Chondrocyte (in vitro differentiated cells): ENCODE measurements around the gene RDH16. TPM values are rescaled to one million over a fixed set of nuclear protein-coding genes. Genes with fewer than 3 reads are reported as not detected.

Experiments used
- DNase-seq: peaks from one replicate; pipeline ENCODE4 v3.0.0; 2021; ENCODE audit warnings: mixed read lengths, low spot score
- H3K27ac Mint-ChIP-seq: one replicate; pipeline ENCODE4 v1.8.0; 2021; ENCODE audit warnings: mild to moderate bottlenecking, moderate library complexity, mixed read lengths; ENCODE audit not compliant: unreplicated experiment
- H3K27me3 Mint-ChIP-seq: 2 replicates; pipeline ENCODE4 v1.8.0; 2021; ENCODE audit warnings: low read depth, mixed read lengths
- H3K36me3 Mint-ChIP-seq: 2 replicates; pipeline ENCODE4 v1.8.0; 2021; ENCODE audit warnings: low read depth, mixed read lengths
- H3K4me1 Mint-ChIP-seq: 2 replicates; pipeline ENCODE4 v1.8.0; 2021; ENCODE audit warnings: low read depth, mild to moderate bottlenecking, mixed read lengths
- H3K4me3 Mint-ChIP-seq: one replicate; pipeline ENCODE4 v1.8.0; 2021; ENCODE audit warnings: mild to moderate bottlenecking, moderate library complexity, mixed read lengths; ENCODE audit not compliant: unreplicated experiment
- H3K9me3 Mint-ChIP-seq: 2 replicates; pipeline ENCODE4 v1.8.0; 2021; ENCODE audit warnings: low read depth, mixed read lengths
- CTCF ChIP-seq: fragments of 200-600 bp; sonication (generic); IDR thresholded peaks from 2 replicates; pipeline ENCODE4 v1.5.0; 2021; ENCODE audit warnings: antibody characterized with exemption, mild to moderate bottlenecking, moderate library complexity
- total RNA-seq: library from RNA; stranded (reverse); gene quantifications from 3 replicates; pipeline ENCODE4 v1.2.1, GENCODE V29; 2021

The RDH16 gene
- total RNA-seq, 1 donor from 2014 or later: not detected

DNA sequence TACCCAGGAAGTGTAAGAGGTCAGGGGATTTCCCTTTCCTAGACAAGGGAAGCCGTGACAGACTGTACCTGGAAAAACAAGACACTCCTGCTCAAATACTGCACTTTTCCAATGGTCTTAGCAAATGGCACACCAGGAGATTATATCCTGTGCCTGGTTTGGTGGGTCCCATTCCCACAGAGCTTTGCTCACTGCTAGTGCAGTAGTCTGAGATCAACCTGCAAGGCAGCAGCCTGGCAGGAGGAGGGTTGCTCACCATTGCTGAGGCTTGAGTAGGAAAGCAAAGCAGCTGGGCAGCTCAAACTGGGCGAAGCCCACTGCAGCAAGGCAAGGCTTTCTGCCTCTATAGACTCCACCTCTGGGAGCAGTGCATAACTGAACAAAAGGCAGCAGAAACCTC, 1.0 kb upstream of the RDH16 start:
- no peak overlapping the region for H3K27ac Mint-ChIP-seq
- peaks cover 51% of the 10 kb centered on the region for H3K27me3 Mint-ChIP-seq
- no peak for TF ChIP-seq CTCF
- no peaks in the 10 kb centered on the region for H3K4me1 Mint-ChIP-seq
- peaks cover 4% of the 10 kb centered on the region for H3K36me3 Mint-ChIP-seq
- DNase-seq: no peak
- H3K4me3 Mint-ChIP-seq: no peak overlapping the region
- H3K9me3 Mint-ChIP-seq: peaks cover 8% of the 10 kb centered on the region

DNA sequence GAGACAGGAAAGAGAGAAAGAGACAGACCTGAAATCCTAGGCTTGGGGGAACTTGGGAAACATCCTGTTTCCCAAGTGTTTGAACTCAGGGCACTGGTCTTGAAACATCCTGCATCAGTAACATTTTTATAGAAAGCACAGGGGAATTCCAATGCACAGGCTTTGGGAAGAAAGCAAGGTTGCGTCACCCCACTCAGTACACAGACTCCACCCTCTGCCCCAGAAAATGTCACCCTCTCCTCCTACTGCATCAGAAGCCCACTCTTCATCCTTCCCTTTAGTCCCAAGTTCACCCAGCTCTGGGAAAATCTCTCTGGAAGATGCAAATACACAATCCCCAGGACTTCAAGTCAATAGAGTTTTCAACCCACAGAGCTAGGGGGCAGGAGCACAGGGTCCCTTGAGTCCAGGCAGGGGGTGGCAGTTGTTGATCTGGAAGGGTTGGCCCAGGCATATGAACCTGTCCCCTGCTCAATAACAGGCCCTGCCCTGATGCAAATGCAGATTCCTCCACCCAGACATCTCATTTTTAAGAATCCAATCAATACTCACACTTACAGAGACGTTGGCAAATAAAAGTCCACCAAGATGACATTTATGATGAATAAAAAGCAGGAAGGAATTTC, 1.7 kb downstream of the RDH16 start:
- Mint-ChIP-seq H3K4me1 (no peaks in the 10 kb centered on the region), H3K27me3 (peaks cover 35% of the 10 kb centered on the region), H3K27ac (no peak overlapping the region), H3K36me3 (peaks cover 4% of the 10 kb centered on the region), H3K4me3 (no peak overlapping the region), H3K9me3 (peaks cover 8% of the 10 kb centered on the region)
- DNase-seq: no peak
- TF ChIP-seq CTCF: no peak

GRCh38 chr12:56954958-56955355, 2.5 kb downstream of the RDH16 start:
- no peak overlapping the region for H3K27ac Mint-ChIP-seq
- H3K4me1 Mint-ChIP-seq: no peaks in the 10 kb centered on the region
- no peak for TF ChIP-seq CTCF
- H3K9me3 Mint-ChIP-seq: peaks cover 7% of the 10 kb centered on the region
- peaks cover 28% of the 10 kb centered on the region for H3K27me3 Mint-ChIP-seq
- no peak for DNase-seq
- peaks cover 4% of the 10 kb centered on the region for H3K36me3 Mint-ChIP-seq
- H3K4me3 Mint-ChIP-seq: no peak overlapping the region

GRCh38 chr12:56954057-56954957, 3.1 kb downstream of the RDH16 start:
- no peak for DNase-seq
- TF ChIP-seq CTCF: no peak
- Mint-ChIP-seq H3K27ac (no peak overlapping the region), H3K9me3 (peaks cover under 1% of the 10 kb centered on the region), H3K27me3 (peaks cover 22% of the 10 kb centered on the region), H3K4me1 (no peaks in the 10 kb centered on the region), H3K36me3 (peaks cover 1% of the 10 kb centered on the region), H3K4me3 (no peak overlapping the region)

DNA sequence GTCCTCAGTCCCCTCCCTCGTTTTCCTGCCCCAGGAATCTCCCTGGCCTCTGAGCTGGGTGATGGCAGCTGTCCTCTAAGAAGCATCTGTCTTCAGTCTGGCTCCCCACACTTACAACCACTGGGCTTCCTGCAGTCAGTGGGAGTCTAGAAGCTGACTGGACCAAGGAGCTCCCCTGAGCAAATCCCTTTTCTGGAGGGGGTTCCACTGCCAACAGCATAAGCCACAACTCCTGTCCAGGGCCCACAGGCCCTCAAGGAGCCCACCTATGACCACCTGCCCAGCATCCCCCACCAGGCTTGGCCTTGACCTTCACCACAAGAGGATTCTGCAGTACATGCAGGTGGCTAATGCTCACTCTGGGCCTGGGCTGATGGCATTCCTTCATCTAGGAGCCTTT, 4.1 kb downstream of the RDH16 start:
- no peak overlapping the region for H3K27ac Mint-ChIP-seq
- no peak for DNase-seq
- H3K27me3 Mint-ChIP-seq: peaks cover 21% of the 10 kb centered on the region
- no peak for TF ChIP-seq CTCF
- no peaks in the 10 kb centered on the region for H3K9me3 Mint-ChIP-seq
- no peaks in the 10 kb centered on the region for H3K4me1 Mint-ChIP-seq
- H3K4me3 Mint-ChIP-seq: no peak overlapping the region
- H3K36me3 Mint-ChIP-seq: no peaks in the 10 kb centered on the region
